ENCODE measurements around the gene CCR8.
"Not testable (repeated sequence)": the region's sequence is repeated elsewhere in the genome, so short reads cannot be mapped to it uniquely, and the experiment has no call there.

CCR8 gene

GRCh38 chr3:39321574-39321983, 7.9 kb upstream of the CCR8 start:
- H2BK5ac ChIP-seq (ENCODE audit: low read length); H3K23ac ChIP-seq (ENCODE audit: low read depth, low read length, poor library complexity); H2BK120ac ChIP-seq (ENCODE audit: low read depth, low read length); H3K4me1 ChIP-seq (ENCODE audit: control insufficient read depth in 2 of 2, insufficient read depth in 1 of 2, low read depth in 1 of 2, low read length in 2 of 2); H3K9me3 ChIP-seq (replicated peaks in 1 of 2; ENCODE audit: control insufficient read depth in 2 of 2, insufficient read depth in 1 of 2, low read depth in 1 of 2, low read length in 2 of 2); H3K4ac ChIP-seq (ENCODE audit: low read length); H4K91ac ChIP-seq (ENCODE audit: low read depth, low read length, poor library complexity); H3K4me3 ChIP-seq (ENCODE audit: low read length in 2 of 2); H3K27ac ChIP-seq (replicated peaks; ENCODE audit: low read length); H3K79me1 ChIP-seq (ENCODE audit: low read depth, low read length); DNase-seq (ENCODE audit: low spot score); H4K8ac ChIP-seq (ENCODE audit: low read depth, low read length); H2BK15ac ChIP-seq (ENCODE audit: low read length); H2AFZ ChIP-seq (ENCODE audit: low read length); H3K9ac ChIP-seq (ENCODE audit: low read depth, low read length, poor library complexity); H3K36me3 ChIP-seq (replicated peaks in 1 of 2; ENCODE audit: control insufficient read depth in 2 of 2, insufficient read depth in 2 of 2, low read length in 2 of 2); H3K27me3 ChIP-seq (ENCODE audit: control insufficient read depth in 3 of 3, insufficient read depth in 3 of 3, low read depth in 1 of 3, low read length in 3 of 3); H3K4me2 ChIP-seq (ENCODE audit: insufficient read depth, low read length, poor library complexity, severe bottlenecking); H2BK12ac ChIP-seq (ENCODE audit: low read length); H3K14ac ChIP-seq (ENCODE audit: low read length); H3K18ac ChIP-seq (ENCODE audit: low read length); H2AK5ac ChIP-seq (ENCODE audit: low read depth, low read length): not testable (repeated sequence)
- no CpG with 5 or more reads among the region's 2 CpGs for WGBS, 2 donors (ENCODE audit: extremely low coverage in 2 of 2, insufficient read length in 2 of 2, insufficient replicate concordance in 1 of 2)

GRCh38 chr3:39322209-39322715, 7.2 kb upstream of the CCR8 start:
- not testable (repeated sequence) for H3K27me3 ChIP-seq (ENCODE audit: control insufficient read depth in 3 of 3, insufficient read depth in 3 of 3, low read depth in 1 of 3, low read length in 3 of 3); H3K23ac ChIP-seq (ENCODE audit: low read depth, low read length, poor library complexity)
- no CpG with 5 or more reads among the region's 3 CpGs for WGBS, 2 donors (ENCODE audit: extremely low coverage in 2 of 2, insufficient read length in 2 of 2, insufficient replicate concordance in 1 of 2)

GRCh38 chr3:39322936-39323335, 6.6 kb upstream of the CCR8 start:
- no peak overlapping the region for H2BK5ac ChIP-seq (ENCODE audit: low read length)
- H3K27ac ChIP-seq (replicated peaks; ENCODE audit: low read length) = no peak overlapping the region
- no peak overlapping the region for H3K9ac ChIP-seq (ENCODE audit: low read depth, low read length, poor library complexity)
- H4K8ac ChIP-seq (ENCODE audit: low read depth, low read length) = no peak overlapping the region
- H3K36me3 ChIP-seq (replicated peaks in 1 of 2; ENCODE audit: control insufficient read depth in 2 of 2, insufficient read depth in 2 of 2, low read length in 2 of 2) = no peaks in the 10 kb centered on the region
- no peak overlapping the region for H3K18ac ChIP-seq (ENCODE audit: low read length)
- H2BK120ac ChIP-seq (ENCODE audit: low read depth, low read length) = no peak overlapping the region
- H3K14ac ChIP-seq (ENCODE audit: low read length) = no peak overlapping the region
- H3K4me3 ChIP-seq (ENCODE audit: low read length in 2 of 2) = no peak overlapping the region
- H2AFZ ChIP-seq (ENCODE audit: low read length) = no peak overlapping the region
- H3K23ac ChIP-seq (ENCODE audit: low read depth, low read length, poor library complexity) = no peak overlapping the region
- no peak overlapping the region for H2BK12ac ChIP-seq (ENCODE audit: low read length)
- no peaks in the 10 kb centered on the region for H3K79me1 ChIP-seq (ENCODE audit: low read depth, low read length)
- no peak for DNase-seq (ENCODE audit: low spot score)
- no peak overlapping the region for H4K91ac ChIP-seq (ENCODE audit: low read depth, low read length, poor library complexity)
- no peak overlapping the region for H3K4ac ChIP-seq (ENCODE audit: low read length)
- peaks cover 0 to 2% (median 0%) of the 10 kb centered on the region in 3 experiments for H3K27me3 ChIP-seq (ENCODE audit: control insufficient read depth in 3 of 3, insufficient read depth in 3 of 3, low read depth in 1 of 3, low read length in 3 of 3)
- H2BK15ac ChIP-seq (ENCODE audit: low read length) = no peak overlapping the region
- no peaks in the 10 kb centered on the region for H3K9me3 ChIP-seq (replicated peaks in 1 of 2; ENCODE audit: control insufficient read depth in 2 of 2, insufficient read depth in 1 of 2, low read depth in 1 of 2, low read length in 2 of 2)
- no peak overlapping the region for H3K4me2 ChIP-seq (ENCODE audit: insufficient read depth, low read length, poor library complexity, severe bottlenecking)
- no peak overlapping the region for H2AK5ac ChIP-seq (ENCODE audit: low read depth, low read length)
- no peaks in the 10 kb centered on the region for H3K4me1 ChIP-seq (ENCODE audit: control insufficient read depth in 2 of 2, insufficient read depth in 1 of 2, low read depth in 1 of 2, low read length in 2 of 2)

More at GRCh38 chr3:39322209-39322715, 7.2 kb upstream of the CCR8 start:
- H3K18ac ChIP-seq (ENCODE audit: low read length); H3K14ac ChIP-seq (ENCODE audit: low read length); H3K79me1 ChIP-seq (ENCODE audit: low read depth, low read length); H2BK12ac ChIP-seq (ENCODE audit: low read length); H3K4me2 ChIP-seq (ENCODE audit: insufficient read depth, low read length, poor library complexity, severe bottlenecking); H3K36me3 ChIP-seq (replicated peaks in 1 of 2; ENCODE audit: control insufficient read depth in 2 of 2, insufficient read depth in 2 of 2, low read length in 2 of 2); H3K9ac ChIP-seq (ENCODE audit: low read depth, low read length, poor library complexity); H3K4me3 ChIP-seq (ENCODE audit: low read length in 2 of 2); DNase-seq (ENCODE audit: low spot score); H3K4ac ChIP-seq (ENCODE audit: low read length); H2BK5ac ChIP-seq (ENCODE audit: low read length); H2BK15ac ChIP-seq (ENCODE audit: low read length); H2AK5ac ChIP-seq (ENCODE audit: low read depth, low read length); H2AFZ ChIP-seq (ENCODE audit: low read length); H3K4me1 ChIP-seq (ENCODE audit: control insufficient read depth in 2 of 2, insufficient read depth in 1 of 2, low read depth in 1 of 2, low read length in 2 of 2); H3K9me3 ChIP-seq (replicated peaks in 1 of 2; ENCODE audit: control insufficient read depth in 2 of 2, insufficient read depth in 1 of 2, low read depth in 1 of 2, low read length in 2 of 2); H4K91ac ChIP-seq (ENCODE audit: low read depth, low read length, poor library complexity); H4K8ac ChIP-seq (ENCODE audit: low read depth, low read length); H2BK120ac ChIP-seq (ENCODE audit: low read depth, low read length); H3K27ac ChIP-seq (replicated peaks; ENCODE audit: low read length): not testable (repeated sequence)

GRCh38 chr3:39323494-39323893, 6.0 kb upstream of the CCR8 start:
- Histone ChIP-seq H2AFZ (ENCODE audit: low read length) (no peak overlapping the region), H3K36me3 (replicated peaks in 1 of 2; ENCODE audit: control insufficient read depth in 2 of 2, insufficient read depth in 2 of 2, low read length in 2 of 2) (no peaks in the 10 kb centered on the region), H3K14ac (ENCODE audit: low read length) (no peak overlapping the region), H3K9ac (ENCODE audit: low read depth, low read length, poor library complexity) (no peak overlapping the region), H2BK15ac (ENCODE audit: low read length) (no peak overlapping the region), H3K79me1 (ENCODE audit: low read depth, low read length) (no peaks in the 10 kb centered on the region), H3K18ac (ENCODE audit: low read length) (no peak overlapping the region), H3K9me3 (replicated peaks in 1 of 2; ENCODE audit: control insufficient read depth in 2 of 2, insufficient read depth in 1 of 2, low read depth in 1 of 2, low read length in 2 of 2) (no peaks in the 10 kb centered on the region), H4K91ac (ENCODE audit: low read depth, low read length, poor library complexity) (no peak overlapping the region), H3K4ac (ENCODE audit: low read length) (no peak overlapping the region), H3K27ac (replicated peaks; ENCODE audit: low read length) (no peak overlapping the region), H3K4me3 (ENCODE audit: low read length in 2 of 2) (no peak overlapping the region), H2BK120ac (ENCODE audit: low read depth, low read length) (no peak overlapping the region), H2AK5ac (ENCODE audit: low read depth, low read length) (no peak overlapping the region), H3K23ac (ENCODE audit: low read depth, low read length, poor library complexity) (no peak overlapping the region), H3K4me1 (ENCODE audit: control insufficient read depth in 2 of 2, insufficient read depth in 1 of 2, low read depth in 1 of 2, low read length in 2 of 2) (no peaks in the 10 kb centered on the region), H4K8ac (ENCODE audit: low read depth, low read length) (no peak overlapping the region), H2BK12ac (ENCODE audit: low read length) (no peak overlapping the region), H2BK5ac (ENCODE audit: low read length) (no peak overlapping the region), H3K4me2 (ENCODE audit: insufficient read depth, low read length, poor library complexity, severe bottlenecking) (no peak overlapping the region), H3K27me3 (ENCODE audit: control insufficient read depth in 3 of 3, insufficient read depth in 3 of 3, low read depth in 1 of 3, low read length in 3 of 3) (peaks cover 0 to 2% (median 0%) of the 10 kb centered on the region in 3 experiments)
- DNase-seq (ENCODE audit: low spot score) = no peak
- WGBS, 2 donors (ENCODE audit: extremely low coverage in 2 of 2, insufficient read length in 2 of 2, insufficient replicate concordance in 1 of 2) = no CpG with 5 or more reads among the region's 2 CpGs

All from neuronal stem cell (in vitro differentiated cells).